Measurements from ENCODE around the gene SMIM28.

The SMIM28 gene

DNA sequence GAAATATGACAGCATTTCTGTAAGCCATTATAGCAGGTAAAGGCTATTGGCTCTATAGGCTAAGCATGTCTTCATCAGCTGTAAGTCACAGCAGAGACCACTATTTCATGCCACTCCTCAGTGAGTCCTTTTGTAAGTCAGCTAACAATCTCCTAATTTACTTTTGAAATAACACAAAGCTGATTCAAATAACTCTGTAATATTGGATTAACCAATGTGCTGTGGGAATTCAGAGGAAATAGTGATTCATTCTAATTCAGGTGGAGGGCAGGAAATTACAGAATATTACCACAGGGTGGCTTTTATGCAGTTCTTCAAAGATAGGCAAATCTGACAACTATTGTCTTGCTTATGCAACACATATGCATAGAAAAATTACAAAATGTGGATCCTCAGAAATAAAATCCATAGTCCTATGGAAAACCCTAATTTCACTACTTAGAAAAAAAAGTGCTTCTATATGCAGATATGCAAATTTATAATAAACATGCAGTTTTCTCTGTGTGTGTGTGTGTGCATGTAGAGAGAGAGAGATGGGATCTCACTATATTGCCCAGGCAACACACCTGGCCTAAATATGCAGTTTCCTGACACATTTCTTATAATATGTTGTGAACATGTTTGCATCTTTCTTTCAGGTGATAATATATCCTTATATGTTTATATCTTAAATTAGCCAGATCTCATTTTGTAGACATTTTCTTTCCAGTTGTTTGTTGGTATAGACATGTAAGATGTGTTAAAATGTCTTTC, 4.8 kb upstream of the SMIM28 start:
- in situ Hi-C loops (cut with HindIII; ENCODE audit: low sequenced_read_pairs), result no loop called here

GRCh38 chr6:138374230-138374629, 3.5 kb upstream of the SMIM28 start:
- in situ Hi-C loops (cut with HindIII; ENCODE audit: low sequenced_read_pairs), result no loop called here

GRCh38 chr6:138374815-138375214, 2.9 kb upstream of the SMIM28 start:
- in situ Hi-C loops (cut with HindIII; ENCODE audit: low sequenced_read_pairs), result no loop called here

- in situ Hi-C loops (cut with HindIII; ENCODE audit: low sequenced_read_pairs), result no loop called here
Measured at GRCh38 chr6:138377042-138377441, 663 bp upstream of the SMIM28 start.

- in situ Hi-C loops (cut with HindIII; ENCODE audit: low sequenced_read_pairs), result no loop called here
Measured at GRCh38 chr6:138378463-138378862, 758 bp downstream of the SMIM28 start.

GRCh38 chr6:138382498-138383265, 5.0 kb downstream of the SMIM28 start:
- in situ Hi-C loops (cut with HindIII; ENCODE audit: low sequenced_read_pairs), result no loop called here

DNA sequence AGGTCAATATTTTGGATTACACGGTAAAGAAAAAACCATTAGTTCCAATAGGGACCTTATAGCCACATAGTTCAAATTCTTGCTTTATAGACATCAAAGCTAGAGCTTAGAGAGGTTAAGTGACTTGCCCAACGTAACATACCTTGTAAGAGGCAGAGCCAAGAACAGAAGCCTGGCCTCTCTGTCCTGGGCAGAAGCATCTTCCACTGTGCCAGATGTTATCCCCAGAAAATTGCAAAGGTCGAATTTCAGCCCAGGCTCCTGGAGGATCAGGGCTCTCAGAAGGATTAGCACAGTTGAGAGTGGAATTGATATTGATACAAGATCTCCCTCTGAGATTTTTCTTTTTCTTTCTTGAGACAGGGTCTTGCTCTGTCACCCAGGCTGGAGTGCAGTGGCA, 6.1 kb downstream of the SMIM28 start:
- in situ Hi-C loops (cut with HindIII; ENCODE audit: low sequenced_read_pairs), result no loop called here

GRCh38 chr6:138386897-138387296, 9.2 kb downstream of the SMIM28 start:
- in situ Hi-C loops (cut with HindIII; ENCODE audit: low sequenced_read_pairs), result no loop called here

DNA sequence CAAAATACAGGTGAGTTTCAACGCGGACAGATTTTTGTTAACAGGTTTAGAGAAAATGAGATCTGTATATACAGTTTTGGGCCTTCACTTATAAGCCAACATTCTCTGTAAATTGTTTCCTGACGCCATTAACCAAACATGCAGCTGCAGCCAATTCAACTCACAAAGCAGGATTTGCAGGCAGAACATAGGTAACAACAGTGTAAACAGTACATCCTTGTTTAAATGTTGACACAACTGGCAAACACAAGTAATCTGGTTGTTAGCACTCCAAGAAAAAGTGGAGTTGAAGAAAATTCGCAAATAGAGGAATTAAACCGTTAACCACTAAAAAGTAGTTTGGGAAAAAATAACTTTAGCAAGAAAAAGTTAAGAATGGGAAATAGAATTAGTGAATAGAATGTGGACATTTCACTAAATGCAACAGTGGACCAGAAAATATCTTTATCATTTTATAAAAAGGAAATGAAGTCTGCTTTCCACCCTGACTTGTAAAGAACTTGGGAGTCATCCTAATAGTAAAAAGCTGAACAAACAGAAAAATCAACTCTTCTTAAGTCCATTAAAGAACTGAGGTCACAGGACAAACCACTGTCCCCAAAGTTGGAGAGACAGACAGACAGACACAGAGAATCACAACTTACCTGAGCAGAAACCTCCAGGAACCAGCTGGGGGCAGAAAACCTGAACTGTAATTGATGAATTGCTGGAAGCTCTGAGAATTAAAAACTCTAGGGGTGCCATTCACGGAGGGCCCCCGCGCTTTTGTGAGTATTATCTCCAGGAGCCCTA, 10.1 kb downstream of the SMIM28 start:
- in situ Hi-C loops (cut with HindIII; ENCODE audit: low sequenced_read_pairs), result no loop called here

DNA sequence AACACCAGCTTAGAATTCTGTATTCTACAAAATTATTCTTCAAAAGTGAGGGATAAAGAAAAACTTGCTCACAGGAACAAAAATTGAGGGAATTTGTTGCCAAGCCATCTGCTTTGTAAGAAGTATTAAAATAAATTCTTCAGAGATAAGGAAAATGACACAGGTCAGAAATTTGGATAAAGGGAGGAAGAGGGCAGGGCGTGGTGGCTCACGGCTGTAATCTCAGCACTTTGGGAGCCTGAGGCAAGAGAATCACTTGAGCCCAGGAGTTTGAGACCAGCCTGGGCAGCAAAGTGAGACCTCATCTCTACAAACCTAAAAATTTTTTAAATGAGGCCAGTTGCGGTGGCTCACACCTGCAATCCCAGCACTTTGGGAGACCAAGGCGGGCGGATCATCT, 11.8 kb downstream of the SMIM28 start:
- in situ Hi-C loops (cut with HindIII; ENCODE audit: low sequenced_read_pairs), result no loop called here

DNA sequence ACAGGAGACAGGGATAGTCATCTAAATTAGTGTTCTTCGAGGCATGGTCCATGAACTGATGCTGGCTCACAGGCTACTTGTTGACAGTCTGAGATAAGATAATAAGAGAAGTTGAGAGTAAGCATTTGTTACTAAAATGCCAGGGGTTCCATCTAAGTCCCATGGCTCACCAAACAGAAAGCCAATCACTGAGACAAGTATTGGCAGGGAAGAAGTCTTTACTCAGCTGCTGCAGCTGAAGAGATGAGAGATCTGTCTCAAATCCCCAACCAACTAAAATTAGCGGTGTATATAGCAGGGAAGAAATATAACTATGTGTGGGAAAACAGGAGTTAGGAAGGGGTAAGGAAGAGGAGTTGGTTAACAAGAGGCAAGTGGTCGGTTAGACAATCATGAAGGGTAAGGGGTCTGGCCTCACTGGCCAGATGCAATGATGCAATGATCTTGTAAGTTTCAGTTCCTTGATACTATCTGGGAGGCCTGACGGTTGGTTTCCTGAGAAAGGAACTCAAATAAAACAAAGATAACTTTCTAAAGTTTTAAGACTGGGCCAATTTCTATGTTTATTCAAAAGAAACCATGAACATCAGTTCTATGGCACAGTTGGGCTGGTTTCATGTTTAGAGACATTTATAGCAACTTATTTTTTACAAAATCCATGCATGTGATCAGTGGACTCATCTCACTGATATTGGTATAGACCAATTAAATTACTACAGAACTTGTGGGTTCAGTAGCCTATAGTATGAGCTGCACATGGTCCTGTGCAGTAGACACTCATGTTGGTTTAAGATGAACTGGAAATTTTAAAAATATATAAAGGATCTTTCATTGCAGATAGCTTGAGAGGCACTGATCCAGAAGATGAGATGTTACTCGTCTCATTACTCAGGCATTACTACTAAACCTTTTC, 16.4 kb downstream of the SMIM28 start:
- in situ Hi-C loops (cut with HindIII; ENCODE audit: low sequenced_read_pairs), result no loop called here

GRCh38 chr6:138396709-138397108, 19.0 kb downstream of the SMIM28 start:
- in situ Hi-C loops (cut with HindIII; ENCODE audit: low sequenced_read_pairs), result no loop called here

GRCh38 chr6:138397128-138398122, 19.7 kb downstream of the SMIM28 start:
- in situ Hi-C loops (cut with HindIII; ENCODE audit: low sequenced_read_pairs), result no loop called here

DNA sequence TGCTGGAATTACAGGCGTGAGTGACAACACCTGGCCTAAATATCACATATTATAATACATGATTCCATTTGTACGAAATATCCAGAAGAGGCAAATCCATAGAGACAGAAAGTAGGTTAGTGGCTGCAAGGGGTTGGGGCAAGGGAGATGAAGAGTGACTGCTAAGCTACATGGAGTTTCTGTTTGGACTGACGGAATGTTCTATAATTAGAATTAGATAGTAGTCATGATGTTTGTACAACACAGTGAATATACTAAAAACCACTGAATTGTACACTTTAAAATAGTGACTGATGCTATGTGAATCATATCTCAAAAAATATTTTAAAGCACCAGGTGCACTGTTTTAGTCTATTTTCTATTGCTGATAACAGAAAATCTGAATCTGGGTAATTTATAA, 22.6 kb downstream of the SMIM28 start:
- in situ Hi-C loops (cut with HindIII; ENCODE audit: low sequenced_read_pairs), result no loop called here

DNA sequence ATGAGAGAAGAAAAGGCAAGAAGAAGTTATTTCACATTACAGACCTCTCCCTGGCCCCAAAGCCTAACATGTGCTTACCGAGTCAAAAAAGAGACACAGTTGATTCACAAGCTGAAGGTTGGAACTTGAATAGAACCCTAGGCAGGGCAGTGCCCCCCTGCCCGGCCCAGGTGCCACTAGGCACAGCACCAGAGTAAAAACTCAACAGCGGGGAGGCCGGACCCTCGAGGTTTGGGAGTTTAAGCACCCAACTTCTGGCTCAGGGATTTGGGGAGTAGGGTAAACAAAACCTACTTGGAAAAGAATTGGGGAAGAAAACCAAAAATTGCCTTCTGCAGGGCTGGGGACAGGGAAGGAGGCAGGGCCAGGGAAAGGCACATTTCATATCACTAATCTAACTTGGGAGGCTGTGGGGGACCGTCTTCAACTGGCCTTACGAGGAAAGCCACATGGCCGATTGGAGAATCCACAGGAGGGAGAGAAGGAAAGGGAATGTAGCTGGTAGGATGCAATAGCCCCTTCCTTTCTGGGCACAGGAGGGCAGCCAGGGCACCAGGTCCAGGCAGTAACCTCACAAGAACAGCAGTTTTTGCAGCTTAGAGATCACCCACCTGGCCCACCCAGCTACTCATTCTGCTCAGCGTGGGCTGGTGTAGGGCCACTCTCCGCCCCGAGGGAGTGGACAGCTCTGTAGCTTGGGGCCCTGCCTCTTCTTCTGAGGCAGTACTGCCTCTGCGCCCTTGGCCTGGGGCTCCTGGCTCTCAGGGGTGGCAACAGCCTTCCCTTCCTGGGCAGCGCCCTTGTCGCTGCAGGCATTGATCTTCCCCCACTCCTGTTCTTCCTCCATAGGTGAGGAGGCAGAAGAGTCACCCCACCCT, 24.5 kb downstream of the SMIM28 start:
- in situ Hi-C loops (cut with HindIII; ENCODE audit: low sequenced_read_pairs), result no loop called here

DNA sequence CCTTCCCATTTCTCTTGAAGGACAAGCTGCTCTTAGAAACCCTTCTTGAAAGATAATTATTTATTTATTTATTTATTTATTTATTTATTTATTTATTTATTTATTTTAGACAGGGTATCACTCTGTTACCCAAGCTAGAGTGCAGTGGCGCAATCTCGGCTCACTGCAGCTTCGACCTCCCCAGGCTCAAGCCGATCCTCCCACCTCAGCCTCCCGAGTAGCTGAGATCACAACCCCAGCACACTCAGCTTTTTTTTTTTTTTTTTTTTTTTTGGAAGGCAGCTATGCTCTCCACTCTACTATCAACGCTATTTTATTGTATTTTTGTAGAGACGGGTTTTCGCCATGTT, 25.1 kb downstream of the SMIM28 start:
- in situ Hi-C loops (cut with HindIII; ENCODE audit: low sequenced_read_pairs), result no loop called here

DNA sequence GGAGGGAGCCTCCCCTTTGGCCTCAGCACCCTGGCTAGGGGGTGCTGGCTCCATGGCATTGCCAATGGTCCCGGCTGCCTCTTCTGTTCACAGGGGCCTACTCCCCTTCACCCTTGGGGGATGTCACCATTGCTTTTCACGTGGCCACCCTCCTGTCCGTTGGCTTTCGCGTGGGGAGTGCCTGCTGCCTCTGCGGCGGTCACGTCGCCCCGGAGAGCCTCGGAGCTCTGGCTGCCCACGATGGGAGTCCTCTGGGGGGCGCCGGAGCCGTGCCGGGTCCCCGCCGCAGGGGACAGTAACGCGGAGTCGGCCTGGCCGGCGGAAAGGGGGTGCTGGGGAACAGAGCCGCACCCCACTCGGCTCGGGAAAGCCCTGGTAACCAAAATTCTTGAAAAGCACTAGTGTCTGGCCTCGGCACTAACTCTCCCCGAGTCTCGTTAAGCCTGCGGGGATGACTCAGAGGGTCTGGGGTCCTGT, 25.7 kb downstream of the SMIM28 start:
- in situ Hi-C loops (cut with HindIII; ENCODE audit: low sequenced_read_pairs), result no loop called here

All from endothelial cell of hepatic sinusoid (primary cell).